HepG2 (cell line): Measurements from ENCODE around the gene UCP1. TPM values are rescaled to one million over a fixed set of nuclear protein-coding genes. Genes with fewer than 3 reads are reported as not detected.
A peak's percentile ranks its signal among the peaks of the same experiment; 100 is the strongest.

Experiments
- ATAD3A ChIP-seq: sonication (generic); formaldehyde crosslinking; IDR thresholded peaks from 2 replicates; pipeline ENCODE4 v1.4.0; 2020; ENCODE audit warnings: missing genetic modification reagents
- CHD2 ChIP-seq: IDR thresholded peaks from 2 replicates; pipeline ENCODE4 v1.6.1; 2011; ENCODE audit warnings: low read depth, low read length, improper control_type of control experiment
- MAFK ChIP-seq, 2 experiments: IDR thresholded peaks in 1 of 2; conservative IDR thresholded peaks in 1 of 2; 2 replicates each; pipeline ENCODE4 v1.6.1; 2011; ENCODE audit warnings: improper control_type of control experiment in 2 of 2, low read length in 2 of 2
- MEF2D ChIP-seq: sonication (generic); formaldehyde crosslinking; IDR thresholded peaks from 2 replicates; pipeline ENCODE4 v1.5.1; 2020; ENCODE audit warnings: mild to moderate bottlenecking, missing genetic modification reagents
- NFATC3 ChIP-seq: sonication (generic); formaldehyde crosslinking; IDR thresholded peaks from 2 replicates; pipeline ENCODE4 v1.5.1; 2020; ENCODE audit warnings: mild to moderate bottlenecking, missing genetic modification reagents
- PITX1 ChIP-seq: sonication (generic); formaldehyde crosslinking; IDR thresholded peaks from 2 replicates; pipeline ENCODE4 v1.5.1; 2020; ENCODE audit warnings: mild to moderate bottlenecking, missing genetic modification reagents
- RFXANK ChIP-seq: IDR thresholded peaks from 2 replicates; pipeline ENCODE4 v1.6.1; 2016
- ZNF12 ChIP-seq: sonication (generic); formaldehyde crosslinking; IDR thresholded peaks from 2 replicates; pipeline ENCODE4 v1.5.0; 2020; ENCODE audit warnings: missing genetic modification reagents
- ZNF138 ChIP-seq: sonication (generic); formaldehyde crosslinking; IDR thresholded peaks from 2 replicates; pipeline ENCODE4 v1.5.0; 2020; ENCODE audit warnings: mild to moderate bottlenecking, low read depth, missing genetic modification reagents
- ZNF253 ChIP-seq: sonication (generic); formaldehyde crosslinking; IDR thresholded peaks from 2 replicates; pipeline ENCODE4 v1.8.0; 2022; ENCODE audit warnings: mild to moderate bottlenecking, missing genetic modification reagents, borderline replicate concordance
- ZNF30 ChIP-seq: sonication (generic); formaldehyde crosslinking; IDR thresholded peaks from 2 replicates; pipeline ENCODE4 v1.5.0; 2020; ENCODE audit warnings: mild to moderate bottlenecking, missing genetic modification reagents
- ZNF841 ChIP-seq: sonication (generic); formaldehyde crosslinking; IDR thresholded peaks from 2 replicates; pipeline ENCODE4 v1.8.1; 2023; ENCODE audit warnings: missing genetic modification reagents, borderline replicate concordance
- ZSCAN12 ChIP-seq: sonication (generic); formaldehyde crosslinking; IDR thresholded peaks from 2 replicates; pipeline ENCODE4 v1.9.0; 2021; ENCODE audit warnings: mild to moderate bottlenecking, missing genetic modification reagents
- ZZZ3 ChIP-seq: sonication (generic); formaldehyde crosslinking; IDR thresholded peaks from 2 replicates; pipeline ENCODE4 v1.4.0; 2020; ENCODE audit warnings: missing genetic modification reagents, mild to moderate bottlenecking, borderline replicate concordance
- polyA plus RNA-seq, 8 experiments: library from polyadenylated mRNA; depleted of rRNA in 3 of 8; stranded (reverse) in 7 of 8; unstranded in 1 of 8; fragments of >200 nt; fragmentation: Illumina TruSeq in 4 of 8; extraction: Trizol in 4 of 8; gene quantifications; 2 replicates each; pipeline versions ENCODE4 v1.2.1 to v1.2.3, GENCODE V29; 2011 to 2016; ENCODE audit warnings: low read depth in 4 of 8, missing spikeins in 1 of 8, mixed read lengths in 1 of 8; ENCODE audit not compliant: insufficient read depth in 1 of 8
- total RNA-seq, 5 experiments: library from RNA; depleted of rRNA; stranded (reverse); fragments of >200 nt; fragmentation: Illumina TruSeq; extraction: Trizol; gene quantifications; 2 replicates each; pipeline ENCODE4 v1.2.3, GENCODE V29; 2016; ENCODE audit warnings: low read depth in 1 of 5
- TF ChIP-seq, protein P1 (sequence below): sonication (generic); formaldehyde crosslinking; IDR thresholded peaks from 2 replicates; pipeline ENCODE4 v1.5.0; 2020; ENCODE audit warnings: mild to moderate bottlenecking, missing genetic modification reagents
- TF ChIP-seq, protein P2 (sequence below): sonication (generic); formaldehyde crosslinking; IDR thresholded peaks from 2 replicates; pipeline ENCODE4 v1.4.0; 2020; ENCODE audit warnings: mild to moderate bottlenecking, missing genetic modification reagents
- TF ChIP-seq, protein P3 (sequence below): sonication (generic); formaldehyde crosslinking; IDR thresholded peaks from 2 replicates; pipeline ENCODE4 v1.5.0; 2020; ENCODE audit warnings: missing genetic modification reagents
- TF ChIP-seq, protein P4 (sequence below): IDR thresholded peaks from 2 replicates; pipeline ENCODE4 v1.6.1; 2016; ENCODE audit warnings: low read depth, control low read depth

The UCP1 gene
- total and polyA plus RNA-seq, 2 of the 13 experiments (the other 11 are each of a cell fraction or from before 2014, with no cell fraction given), result 0.11 TPM

DNA sequence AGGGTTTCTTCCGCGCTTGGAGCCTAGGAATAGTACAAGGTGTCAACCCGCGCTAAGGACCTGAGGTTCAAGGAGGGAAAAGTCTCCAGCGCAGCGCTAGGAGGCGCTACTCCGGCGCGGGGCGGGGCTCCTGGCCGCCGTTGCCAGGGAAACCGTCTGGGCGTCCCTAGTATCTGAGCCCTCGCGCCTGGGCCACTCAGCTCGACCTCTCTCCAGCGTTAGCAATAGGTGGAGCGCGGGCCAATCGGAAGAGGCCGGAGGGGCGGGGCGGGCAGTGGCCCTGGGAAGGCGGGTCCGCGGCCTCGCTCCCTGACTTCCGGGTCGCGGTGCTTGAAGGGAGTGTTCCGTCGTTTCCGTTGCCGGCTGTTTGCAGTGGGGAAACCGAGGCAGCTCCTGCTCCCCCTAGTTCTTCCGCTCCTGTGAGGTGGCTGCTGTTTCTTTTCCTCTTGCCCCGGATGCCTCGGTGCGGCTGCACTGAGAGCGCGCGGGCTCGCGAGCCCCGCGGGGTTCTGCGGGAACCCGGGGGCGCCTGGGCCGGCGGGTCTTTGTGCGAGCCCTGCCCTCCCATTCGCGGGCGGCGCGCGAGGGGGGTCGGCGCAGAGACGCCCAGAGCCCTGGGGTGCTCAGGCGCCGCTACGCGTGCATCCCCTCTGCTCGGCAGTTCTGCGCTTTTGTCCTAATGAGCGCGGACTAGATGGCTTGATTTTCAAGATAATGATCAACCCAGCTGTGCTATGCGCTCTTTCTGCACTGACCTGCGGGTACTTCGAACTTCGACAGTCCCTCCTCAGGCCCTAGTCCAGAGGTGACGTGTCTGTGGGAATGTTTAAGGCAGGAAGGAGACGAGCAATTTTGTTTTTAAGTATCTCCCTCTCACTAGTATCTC is 44.7 kb downstream of the UCP1 start, which contains the start of gene ELMOD2 (continued):
- TF ChIP-seq ZNF841, result no peak
- TF ChIP-seq MEF2D, result peak; percentile 61; the same call in 1 of the 2 replicates
- peak; percentile 11; the same call in 1 of the 2 replicates for TF ChIP-seq ZSCAN12 (CRISPR knock-in tag)
- TF ChIP-seq ZNF30 (CRISPR knock-in tag), result no peak
- TF ChIP-seq CHD2, result peak; percentile 72
- TF ChIP-seq NFATC3 (CRISPR knock-in tag), result no peak
- TF ChIP-seq, protein P1, sequence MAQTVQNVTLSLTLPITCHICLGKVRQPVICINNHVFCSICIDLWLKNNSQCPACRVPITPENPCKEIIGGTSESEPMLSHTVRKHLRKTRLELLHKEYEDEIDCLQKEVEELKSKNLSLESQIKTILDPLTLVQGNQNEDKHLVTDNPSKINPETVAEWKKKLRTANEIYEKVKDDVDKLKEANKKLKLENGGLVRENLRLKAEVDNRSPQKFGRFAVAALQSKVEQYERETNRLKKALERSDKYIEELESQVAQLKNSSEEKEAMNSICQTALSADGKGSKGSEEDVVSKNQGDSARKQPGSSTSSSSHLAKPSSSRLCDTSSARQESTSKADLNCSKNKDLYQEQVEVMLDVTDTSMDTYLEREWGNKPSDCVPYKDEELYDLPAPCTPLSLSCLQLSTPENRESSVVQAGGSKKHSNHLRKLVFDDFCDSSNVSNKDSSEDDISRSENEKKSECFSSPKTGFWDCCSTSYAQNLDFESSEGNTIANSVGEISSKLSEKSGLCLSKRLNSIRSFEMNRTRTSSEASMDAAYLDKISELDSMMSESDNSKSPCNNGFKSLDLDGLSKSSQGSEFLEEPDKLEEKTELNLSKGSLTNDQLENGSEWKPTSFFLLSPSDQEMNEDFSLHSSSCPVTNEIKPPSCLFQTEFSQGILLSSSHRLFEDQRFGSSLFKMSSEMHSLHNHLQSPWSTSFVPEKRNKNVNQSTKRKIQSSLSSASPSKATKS (CRISPR knock-in tag), result no peak
- TF ChIP-seq ATAD3A, result no peak
- TF ChIP-seq PITX1 (CRISPR knock-in tag), result peak; percentile 37; the same call in 1 of the 2 replicates
- TF ChIP-seq, protein P2, sequence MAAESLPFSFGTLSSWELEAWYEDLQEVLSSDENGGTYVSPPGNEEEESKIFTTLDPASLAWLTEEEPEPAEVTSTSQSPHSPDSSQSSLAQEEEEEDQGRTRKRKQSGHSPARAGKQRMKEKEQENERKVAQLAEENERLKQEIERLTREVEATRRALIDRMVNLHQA, result no peak
- no peak for TF ChIP-seq ZNF138
- no peak for TF ChIP-seq MAFK (conservative IDR thresholded peaks at IDR 0.05 in 1 of 2, IDR thresholded peaks at IDR 0.05 in 1 of 2; ENCODE audit: low read length in 2 of 2)
- TF ChIP-seq, protein P3, sequence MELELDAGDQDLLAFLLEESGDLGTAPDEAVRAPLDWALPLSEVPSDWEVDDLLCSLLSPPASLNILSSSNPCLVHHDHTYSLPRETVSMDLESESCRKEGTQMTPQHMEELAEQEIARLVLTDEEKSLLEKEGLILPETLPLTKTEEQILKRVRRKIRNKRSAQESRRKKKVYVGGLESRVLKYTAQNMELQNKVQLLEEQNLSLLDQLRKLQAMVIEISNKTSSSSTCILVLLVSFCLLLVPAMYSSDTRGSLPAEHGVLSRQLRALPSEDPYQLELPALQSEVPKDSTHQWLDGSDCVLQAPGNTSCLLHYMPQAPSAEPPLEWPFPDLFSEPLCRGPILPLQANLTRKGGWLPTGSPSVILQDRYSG, result peak; percentile 78; the same call in 1 of the 2 replicates
- TF ChIP-seq ZNF253, result no peak
- TF ChIP-seq, protein P4, sequence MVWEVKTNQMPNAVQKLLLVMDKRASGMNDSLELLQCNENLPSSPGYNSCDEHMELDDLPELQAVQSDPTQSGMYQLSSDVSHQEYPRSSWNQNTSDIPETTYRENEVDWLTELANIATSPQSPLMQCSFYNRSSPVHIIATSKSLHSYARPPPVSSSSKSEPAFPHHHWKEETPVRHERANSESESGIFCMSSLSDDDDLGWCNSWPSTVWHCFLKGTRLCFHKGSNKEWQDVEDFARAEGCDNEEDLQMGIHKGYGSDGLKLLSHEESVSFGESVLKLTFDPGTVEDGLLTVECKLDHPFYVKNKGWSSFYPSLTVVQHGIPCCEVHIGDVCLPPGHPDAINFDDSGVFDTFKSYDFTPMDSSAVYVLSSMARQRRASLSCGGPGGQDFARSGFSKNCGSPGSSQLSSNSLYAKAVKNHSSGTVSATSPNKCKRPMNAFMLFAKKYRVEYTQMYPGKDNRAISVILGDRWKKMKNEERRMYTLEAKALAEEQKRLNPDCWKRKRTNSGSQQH, result peak; percentile 73; the same call in 1 of the 2 replicates
- TF ChIP-seq ZNF12 (CRISPR knock-in tag), result no peak
- no peak for TF ChIP-seq ZZZ3
- peak; percentile 77; the same call in 1 of the 2 replicates for TF ChIP-seq RFXANK (CRISPR knock-in tag)
